DOHH2 (cell line): ENCODE data around the gene PTPRN2.

ENCODE experiments used
- H3F3A ChIP-seq: fragments of 200-600 bp; sonication (generic), shearing (Covaris generic); 2 replicates; pipeline ENCODE4 v1.6.0; 2016; ENCODE audit warnings: antibody characterized with exemption, mild to moderate bottlenecking; ENCODE audit not compliant: control insufficient read depth, insufficient read depth
- H3K27ac ChIP-seq: fragments of 200-600 bp; sonication (generic); 2 replicates; pipeline ENCODE4 v1.5.1; 2014; ENCODE audit warnings: low read depth, mild to moderate bottlenecking, low read length, moderate library complexity
- H3K27me3 ChIP-seq: fragments of 200-600 bp; sonication (generic); 2 replicates; pipeline ENCODE4 v1.6.1; 2014; ENCODE audit warnings: mild to moderate bottlenecking, low read length, mixed read lengths; ENCODE audit not compliant: control insufficient read depth
- H3K36me3 ChIP-seq: fragments of 200-600 bp; sonication (generic); 2 replicates; pipeline ENCODE4 v1.6.1; 2014; ENCODE audit warnings: mild to moderate bottlenecking, low read length, moderate library complexity, mixed read lengths; ENCODE audit not compliant: control insufficient read depth
- H3K4me1 ChIP-seq: fragments of 200-600 bp; sonication (generic); 2 replicates; pipeline ENCODE4 v1.6.1; 2014; ENCODE audit warnings: mild to moderate bottlenecking, low read length, mixed read lengths; ENCODE audit not compliant: control insufficient read depth
- H3K4me2 ChIP-seq: fragments of 200-600 bp; sonication (generic); 2 replicates; pipeline ENCODE4 v1.6.0; 2014; ENCODE audit warnings: mild to moderate bottlenecking, low read length, moderate library complexity
- H3K4me3 ChIP-seq: fragments of 200-600 bp; sonication (generic); 2 replicates; pipeline ENCODE4 v1.5.1; 2014; ENCODE audit warnings: mild to moderate bottlenecking, low read length, mixed read lengths
- H3K79me2 ChIP-seq: fragments of 200-600 bp; sonication (generic); 2 replicates; pipeline ENCODE4 v1.6.1; 2014; ENCODE audit warnings: mild to moderate bottlenecking, low read length, mixed read lengths; ENCODE audit not compliant: control insufficient read depth
- H3K9me2 ChIP-seq: fragments of 200-600 bp; sonication (generic); replicated peaks from 2 replicates; pipeline ENCODE4 v1.6.1; 2014; ENCODE audit warnings: mild to moderate bottlenecking, low read length, mixed read lengths; ENCODE audit not compliant: control insufficient read depth
- H3K9me3 ChIP-seq: fragments of 200-600 bp; sonication (generic); 2 replicates; pipeline ENCODE4 v1.6.1; 2014; ENCODE audit warnings: antibody characterized with exemption, low read length, mixed read lengths; ENCODE audit not compliant: control insufficient read depth, insufficient read depth
- H4K20me1 ChIP-seq: fragments of 200-600 bp; sonication (generic); 2 replicates; pipeline ENCODE4 v1.6.0; 2014; ENCODE audit warnings: low read depth, mild to moderate bottlenecking, antibody characterized with exemption, low read length, moderate library complexity; ENCODE audit not compliant: control insufficient read depth, insufficient read depth
- CTCF ChIP-seq: fragments of 200-600 bp; sonication (generic); IDR thresholded peaks from one replicate; pipeline ENCODE4 v1.5.1; 2014; ENCODE audit warnings: antibody characterized with exemption, mild to moderate bottlenecking, low read depth, low read length; ENCODE audit not compliant: poor library complexity, severe bottlenecking
- EZH2phosphoT487 ChIP-seq: fragments of 200-600 bp; sonication (generic); IDR thresholded peaks from 2 replicates; pipeline ENCODE4 v1.6.1; 2017; ENCODE audit warnings: borderline replicate concordance, mild to moderate bottlenecking, antibody characterized with exemption, low read length, moderate library complexity, mixed read lengths

Gene PTPRN2

GRCh38 chr7:157963526-157963925 lies 624.1 kb downstream of the PTPRN2 start:
- no peaks in the 10 kb centered on the region for H3K36me3 ChIP-seq
- no peak overlapping the region for H3K4me3 ChIP-seq
- H3F3A ChIP-seq = no peaks in the 10 kb centered on the region
- H3K9me3 ChIP-seq = peaks cover 7% of the 10 kb centered on the region; the same call in 1 of the 2 replicates
- H3K79me2 ChIP-seq = no peaks in the 10 kb centered on the region
- no peak overlapping the region for H3K4me2 ChIP-seq
- H3K9me2 ChIP-seq = no peaks in the 10 kb centered on the region
- no peaks in the 10 kb centered on the region for H3K27me3 ChIP-seq
- TF ChIP-seq CTCF = no peak
- TF ChIP-seq EZH2phosphoT487 = no peak
- H3K27ac ChIP-seq = no peak overlapping the region
- no peaks in the 10 kb centered on the region for H4K20me1 ChIP-seq
- H3K4me1 ChIP-seq = no peaks in the 10 kb centered on the region

- H3K27me3 ChIP-seq = no peaks in the 10 kb centered on the region
- H3K4me3 ChIP-seq = no peak overlapping the region
- no peak overlapping the region for H3K27ac ChIP-seq
- no peaks in the 10 kb centered on the region for H3F3A ChIP-seq
- H3K79me2 ChIP-seq = no peaks in the 10 kb centered on the region
- H3K36me3 ChIP-seq = no peaks in the 10 kb centered on the region
- no peaks in the 10 kb centered on the region for H3K4me1 ChIP-seq
- H3K9me3 ChIP-seq = peaks cover 5% of the 10 kb centered on the region; the same call in 1 of the 2 replicates
- H3K9me2 ChIP-seq = no peaks in the 10 kb centered on the region
- H4K20me1 ChIP-seq = no peaks in the 10 kb centered on the region
- H3K4me2 ChIP-seq = no peak overlapping the region
- TF ChIP-seq EZH2phosphoT487 = no peak
- no peak for TF ChIP-seq CTCF
These were observed 624.9 kb downstream of the PTPRN2 start for GRCh38 chr7:157962458-157963306.

- no peak for TF ChIP-seq CTCF
- no peak for TF ChIP-seq EZH2phosphoT487
- Histone ChIP-seq H3K27me3 (no peaks in the 10 kb centered on the region), H3K4me1 (no peaks in the 10 kb centered on the region), H3K79me2 (no peaks in the 10 kb centered on the region), H3K4me2 (no peak overlapping the region), H3K4me3 (no peak overlapping the region), H3K9me2 (no peaks in the 10 kb centered on the region), H4K20me1 (no peaks in the 10 kb centered on the region), H3K36me3 (no peaks in the 10 kb centered on the region), H3F3A (no peaks in the 10 kb centered on the region), H3K9me3 (no peaks in the 10 kb centered on the region), H3K27ac (no peak overlapping the region)
These were observed 625.7 kb downstream of the PTPRN2 start for GRCh38 chr7:157961731-157962457.
